ENCODE results near the gene SDR42E1. TPM values are rescaled to one million over a fixed set of nuclear protein-coding genes. Genes with fewer than 3 reads are reported as not detected.
"Not testable (repeated sequence)": the region's sequence is repeated elsewhere in the genome, so short reads cannot be mapped to it uniquely, and the experiment has no call there.

Gene SDR42E1
- total RNA-seq, 1 donor = 2.8 TPM

DNA sequence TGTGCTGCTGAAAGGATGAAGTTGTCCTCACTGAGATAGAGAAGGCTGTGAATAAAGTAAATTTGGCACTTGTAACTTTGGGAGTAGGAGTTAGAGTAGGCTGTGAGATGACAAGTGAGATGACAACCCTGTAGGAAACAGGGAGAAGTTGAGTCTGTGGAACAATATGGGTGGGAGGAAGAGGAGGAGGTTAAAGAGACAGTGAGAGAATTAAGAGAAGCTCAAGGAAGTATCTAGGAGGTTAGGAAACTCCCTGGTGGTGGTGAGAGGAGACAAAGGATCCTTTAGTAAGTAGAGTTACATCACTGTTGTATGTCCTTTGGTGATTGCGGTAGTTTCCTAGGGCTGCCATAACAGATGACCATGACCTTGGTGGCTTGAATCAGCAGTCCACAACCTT lies 13.0 kb upstream of the SDR42E1 start:
- Histone ChIP-seq H3K4me3 (ENCODE audit: low read length) (no peak overlapping the region), H3K4me1 (ENCODE audit: insufficient read depth, low read length) (no peaks in the 10 kb centered on the region), H3K27me3 (ENCODE audit: insufficient read depth, low read length) (peaks cover 5% of the 10 kb centered on the region), H3K9me3 (ENCODE audit: low read depth, low read length) (no peaks in the 10 kb centered on the region)

DNA sequence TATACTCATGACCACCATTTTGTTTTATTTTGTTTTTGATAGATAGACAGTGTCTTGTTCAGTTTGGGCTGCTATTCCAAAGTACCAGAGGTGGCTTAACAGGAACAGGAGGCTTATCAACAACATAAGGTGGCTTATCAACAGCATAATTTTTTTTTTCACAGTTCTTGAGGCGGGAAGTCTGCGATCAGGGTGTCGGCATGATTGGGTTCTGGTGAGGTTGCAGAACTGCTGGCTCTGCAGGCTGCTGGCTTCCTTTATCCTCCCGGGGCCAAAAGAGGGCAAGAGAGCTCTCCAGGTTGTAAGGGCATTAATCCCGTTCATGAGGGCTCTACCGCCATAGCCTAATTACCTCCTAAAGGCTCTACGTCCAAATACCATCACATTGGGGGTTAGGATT lies 11.9 kb upstream of the SDR42E1 start:
- Histone ChIP-seq H3K4me1 (ENCODE audit: insufficient read depth, low read length) (no peaks in the 10 kb centered on the region), H3K9me3 (ENCODE audit: low read depth, low read length) (no peaks in the 10 kb centered on the region), H3K27me3 (ENCODE audit: insufficient read depth, low read length) (peaks cover 5% of the 10 kb centered on the region), H3K4me3 (ENCODE audit: low read length) (no peak overlapping the region)

DNA sequence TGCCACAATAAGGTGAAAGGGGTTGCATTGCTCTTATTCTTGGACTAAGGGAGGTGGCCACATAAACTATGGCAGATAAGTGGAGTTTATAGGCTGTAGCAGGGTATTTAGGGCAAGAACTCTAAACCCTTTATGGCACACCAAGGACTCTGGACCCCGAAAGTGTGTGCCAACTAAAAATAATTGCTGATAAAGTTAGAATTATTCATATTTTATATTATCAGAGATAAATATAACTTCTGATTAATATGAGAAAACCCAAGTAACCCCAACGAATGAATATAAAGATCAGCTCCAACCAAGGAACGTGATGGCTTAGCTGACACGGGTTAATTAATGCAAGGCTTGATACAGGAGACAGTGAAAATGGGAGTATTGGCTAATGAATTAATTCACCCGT lies 8.8 kb upstream of the SDR42E1 start:
- Histone ChIP-seq H3K4me1 (ENCODE audit: insufficient read depth, low read length) (no peaks in the 10 kb centered on the region), H3K4me3 (ENCODE audit: low read length) (no peak overlapping the region), H3K27me3 (ENCODE audit: insufficient read depth, low read length) (peaks cover 15% of the 10 kb centered on the region), H3K9me3 (ENCODE audit: low read depth, low read length) (no peaks in the 10 kb centered on the region)

- H3K27me3 ChIP-seq (ENCODE audit: insufficient read depth, low read length) = peaks cover 18% of the 10 kb centered on the region
- H3K4me3 ChIP-seq (ENCODE audit: low read length) = no peak overlapping the region
- no peaks in the 10 kb centered on the region for H3K9me3 ChIP-seq (ENCODE audit: low read depth, low read length)
- H3K4me1 ChIP-seq (ENCODE audit: insufficient read depth, low read length) = no peaks in the 10 kb centered on the region
Observed at GRCh38 chr16:82019535-82019934, 8.3 kb upstream of the SDR42E1 start.

GRCh38 chr16:82017911-82018568 lies 6.8 kb upstream of the SDR42E1 start:
- no peaks in the 10 kb centered on the region for H3K4me1 ChIP-seq (ENCODE audit: insufficient read depth, low read length)
- H3K9me3 ChIP-seq (ENCODE audit: low read depth, low read length) = no peaks in the 10 kb centered on the region
- H3K27me3 ChIP-seq (ENCODE audit: insufficient read depth, low read length) = peaks cover 22% of the 10 kb centered on the region
- no peak overlapping the region for H3K4me3 ChIP-seq (ENCODE audit: low read length)

DNA sequence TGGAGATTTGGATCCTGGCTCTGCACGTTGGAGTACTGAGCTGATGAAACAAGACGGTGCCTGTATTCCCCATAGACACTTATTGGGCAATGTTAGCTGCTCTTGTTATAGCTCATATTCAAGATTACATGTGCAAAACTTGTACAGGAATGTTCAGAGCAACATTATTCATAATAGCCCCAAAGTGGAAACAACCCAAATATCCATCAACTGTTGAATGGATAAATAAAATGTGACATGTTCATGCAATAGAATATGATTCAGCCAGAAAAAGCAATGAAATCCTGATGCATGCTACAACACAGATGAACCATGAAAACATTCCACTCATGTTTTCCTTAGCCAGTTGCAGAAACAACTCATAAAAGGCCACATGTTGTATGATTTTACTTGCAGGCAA lies 5.7 kb upstream of the SDR42E1 start:
- Histone ChIP-seq H3K4me1 (ENCODE audit: insufficient read depth, low read length) (no peaks in the 10 kb centered on the region), H3K9me3 (ENCODE audit: low read depth, low read length) (no peaks in the 10 kb centered on the region), H3K27me3 (ENCODE audit: insufficient read depth, low read length) (peaks cover 20% of the 10 kb centered on the region), H3K4me3 (ENCODE audit: low read length) (no peak overlapping the region)

DNA sequence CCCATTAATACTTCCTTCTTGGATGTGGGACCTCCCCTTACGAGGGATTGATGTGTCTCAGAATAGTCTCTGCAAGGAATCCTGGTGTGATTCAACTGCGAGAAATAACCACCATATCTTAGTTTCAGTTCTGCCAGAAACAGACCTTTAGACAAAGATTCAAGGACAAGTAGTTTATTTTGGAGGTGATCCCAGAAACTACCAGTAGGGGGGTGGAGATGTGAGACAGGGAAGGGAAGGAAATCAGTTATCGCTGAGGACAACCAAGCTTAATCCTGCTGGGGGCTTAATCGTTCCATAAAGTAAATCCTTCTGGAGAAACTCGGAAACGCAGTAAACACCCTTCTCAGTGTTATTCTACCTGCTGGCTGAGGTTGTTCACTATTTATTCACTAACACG lies 5.0 kb upstream of the SDR42E1 start:
- peaks cover 4% of the 10 kb centered on the region for H3K4me1 ChIP-seq (ENCODE audit: insufficient read depth, low read length)
- H3K27me3 ChIP-seq (ENCODE audit: insufficient read depth, low read length) = peaks cover 20% of the 10 kb centered on the region
- no peaks in the 10 kb centered on the region for H3K9me3 ChIP-seq (ENCODE audit: low read depth, low read length)
- no peak overlapping the region for H3K4me3 ChIP-seq (ENCODE audit: low read length)

DNA sequence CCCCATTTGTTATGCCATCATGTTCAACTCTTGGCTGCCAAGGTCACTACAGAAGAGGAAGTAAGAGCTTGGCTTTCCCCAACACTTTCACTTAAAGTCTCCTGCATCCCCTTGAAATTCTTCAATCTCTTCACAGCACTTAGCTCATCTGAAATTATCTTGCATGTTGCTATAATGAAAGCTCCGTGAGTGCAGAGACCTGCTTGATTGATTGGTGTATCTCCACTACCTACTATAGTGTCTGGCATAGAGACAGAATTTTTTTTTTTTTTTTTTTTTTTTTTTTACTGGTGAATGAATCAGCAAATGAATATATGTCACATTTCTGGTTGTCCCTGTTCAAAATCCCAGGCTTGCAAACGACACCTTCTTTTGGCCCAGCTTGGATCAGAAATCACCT lies 1.9 kb upstream of the SDR42E1 start:
- no peaks in the 10 kb centered on the region for H3K9me3 ChIP-seq (ENCODE audit: low read depth, low read length)
- peaks cover 20% of the 10 kb centered on the region for H3K27me3 ChIP-seq (ENCODE audit: insufficient read depth, low read length)
- peaks cover 10% of the 10 kb centered on the region for H3K4me1 ChIP-seq (ENCODE audit: insufficient read depth, low read length)
- H3K4me3 ChIP-seq (ENCODE audit: low read length) = no peak overlapping the region

GRCh38 chr16:82010649-82011048 lies 621 bp downstream of the SDR42E1 start:
- Histone ChIP-seq H3K4me3 (ENCODE audit: low read length) (peak overlapping the region; percentile 48), H3K4me1 (ENCODE audit: insufficient read depth, low read length) (peaks cover 10% of the 10 kb centered on the region), H3K9me3 (ENCODE audit: low read depth, low read length) (no peaks in the 10 kb centered on the region), H3K27me3 (ENCODE audit: insufficient read depth, low read length) (peaks cover 16% of the 10 kb centered on the region)

GRCh38 chr16:82009789-82010188 lies 1.5 kb downstream of the SDR42E1 start:
- H3K9me3 ChIP-seq (ENCODE audit: low read depth, low read length); H3K27me3 ChIP-seq (ENCODE audit: insufficient read depth, low read length); H3K4me3 ChIP-seq (ENCODE audit: low read length); H3K4me1 ChIP-seq (ENCODE audit: insufficient read depth, low read length): not testable (repeated sequence)

GRCh38 chr16:82008957-82009592 lies 2.2 kb downstream of the SDR42E1 start:
- Histone ChIP-seq H3K4me3 (ENCODE audit: low read length) (no peak overlapping the region), H3K4me1 (ENCODE audit: insufficient read depth, low read length) (peaks cover 10% of the 10 kb centered on the region), H3K9me3 (ENCODE audit: low read depth, low read length) (no peaks in the 10 kb centered on the region), H3K27me3 (ENCODE audit: insufficient read depth, low read length) (peaks cover 4% of the 10 kb centered on the region)

DNA sequence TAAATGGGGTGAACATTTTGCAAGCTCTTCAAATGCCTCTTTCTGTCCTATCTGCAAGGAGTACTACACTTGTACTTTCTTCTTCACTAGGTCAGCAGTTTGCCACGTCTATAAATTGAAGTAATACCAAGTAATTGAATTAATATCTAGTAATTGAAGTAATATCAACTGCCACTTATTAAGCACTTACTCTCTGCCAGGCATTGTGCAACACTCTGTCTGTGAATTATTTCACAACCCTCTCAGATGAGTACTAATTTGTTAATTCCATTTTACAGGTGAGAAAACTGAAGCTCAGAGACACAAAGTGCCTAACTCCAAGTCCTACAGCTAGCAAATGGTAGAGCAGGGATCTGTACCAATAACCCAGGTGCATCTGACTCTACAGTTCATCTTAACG lies 4.1 kb downstream of the SDR42E1 start:
- peaks cover 10% of the 10 kb centered on the region for H3K4me1 ChIP-seq (ENCODE audit: insufficient read depth, low read length)
- no peak overlapping the region for H3K4me3 ChIP-seq (ENCODE audit: low read length)
- H3K9me3 ChIP-seq (ENCODE audit: low read depth, low read length) = no peaks in the 10 kb centered on the region
- no peaks in the 10 kb centered on the region for H3K27me3 ChIP-seq (ENCODE audit: insufficient read depth, low read length)

GRCh38 chr16:82006036-82006435 lies 5.2 kb downstream of the SDR42E1 start:
- peaks cover 6% of the 10 kb centered on the region for H3K4me1 ChIP-seq (ENCODE audit: insufficient read depth, low read length)
- H3K27me3 ChIP-seq (ENCODE audit: insufficient read depth, low read length) = no peaks in the 10 kb centered on the region
- H3K4me3 ChIP-seq (ENCODE audit: low read length) = no peak overlapping the region
- no peaks in the 10 kb centered on the region for H3K9me3 ChIP-seq (ENCODE audit: low read depth, low read length)

- H3K4me3 ChIP-seq (ENCODE audit: low read length) = no peak overlapping the region
- H3K4me1 ChIP-seq (ENCODE audit: insufficient read depth, low read length) = no peaks in the 10 kb centered on the region
- no peaks in the 10 kb centered on the region for H3K27me3 ChIP-seq (ENCODE audit: insufficient read depth, low read length)
- H3K9me3 ChIP-seq (ENCODE audit: low read depth, low read length) = no peaks in the 10 kb centered on the region
Observed at GRCh38 chr16:82005027-82005830, 6.0 kb downstream of the SDR42E1 start.

DNA sequence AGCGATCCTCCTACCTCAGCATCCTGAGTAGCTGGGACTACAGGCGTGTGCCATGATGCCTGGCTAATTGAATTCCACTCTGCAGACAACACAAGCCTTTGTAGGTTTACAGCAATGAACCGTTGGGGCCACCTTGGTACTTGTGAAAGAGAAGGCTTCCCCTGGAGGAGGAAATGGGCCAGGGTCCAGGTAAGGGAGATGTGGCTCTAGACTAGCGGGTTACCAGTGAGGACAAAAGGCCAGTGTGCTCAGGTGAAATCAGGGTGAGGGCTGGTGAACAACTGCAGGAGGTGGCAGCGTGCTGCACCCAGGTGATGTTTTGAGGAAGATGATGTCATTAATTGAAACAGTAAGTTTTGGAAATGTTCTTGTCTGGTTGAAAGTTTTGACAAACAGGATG lies 6.7 kb downstream of the SDR42E1 start:
- Histone ChIP-seq H3K4me1 (ENCODE audit: insufficient read depth, low read length) (no peaks in the 10 kb centered on the region), H3K27me3 (ENCODE audit: insufficient read depth, low read length) (no peaks in the 10 kb centered on the region), H3K4me3 (ENCODE audit: low read length) (no peak overlapping the region), H3K9me3 (ENCODE audit: low read depth, low read length) (no peaks in the 10 kb centered on the region)
